ENCODE data around the gene BIN1.

GRCh38 chr2:127053731-127054603, 53.0 kb downstream of the BIN1 start:
- no peak for TF ChIP-seq CTCF (IDR thresholded peaks at IDR 0.05; ENCODE audit: poor library complexity, severe bottlenecking)
- TF ChIP-seq MXI1 (conservative IDR thresholded peaks at IDR 0.05; ENCODE audit: poor library complexity, severe bottlenecking), result no peak
- TF ChIP-seq EZH2 (IDR thresholded peaks at IDR 0.05; ENCODE audit: borderline replicate concordance, insufficient read depth, low read length, poor library complexity, severe bottlenecking), result no peak
- no peak for TF ChIP-seq POLR2AphosphoS5 (IDR thresholded peaks at IDR 0.05)
- TF ChIP-seq REST (IDR thresholded peaks at IDR 0.05; ENCODE audit: borderline replicate concordance), result no peak
